B cell (primary cell): ENCODE results near the gene PRDM13. TPM values are rescaled to one million over a fixed set of nuclear protein-coding genes. Genes with fewer than 3 reads are reported as not detected.

ENCODE experiments used
- ATAC-seq: fragments of 200-7000 bp; cut with Tn5 transposase; one replicate; pipeline ENCODE4 v1.10.0; 2021; ENCODE audit warnings: low read depth, mild to moderate bottlenecking, moderate number of reproducible peaks, moderate library complexity
- CTCF ChIA-PET: fragments of 350-600 bp; sonication (Branson Sonifier 250); formaldehyde crosslinking; loops from one replicate; lab custom pipeline; 2021; ENCODE audit warnings: antibody characterized with exemption, inconsistent platforms; lab: Charles Lee
- POLR2A ChIA-PET: fragments of 350-600 bp; sonication (Branson Sonifier 250); formaldehyde crosslinking; loops from one replicate; lab custom pipeline; 2021; ENCODE audit warnings: antibody characterized with exemption; lab: Charles Lee
- DNase-seq: peaks from one replicate; pipeline ENCODE4 v3.0.0; 2013
- H2AFZ ChIP-seq: 2 replicates; pipeline ENCODE4 v1.6.1; 2012; ENCODE audit warnings: mild to moderate bottlenecking, low read depth, low read length; ENCODE audit not compliant: insufficient read depth, poor library complexity, severe bottlenecking
- H3K27ac ChIP-seq, 2 donors: 1 replicate in 1 of 2; 2 replicates in 1 of 2; pipeline ENCODE4 v1.5.1; 2012 to 2013; ENCODE audit warnings: low read length in 2 of 2, mild to moderate bottlenecking in 2 of 2, moderate library complexity in 1 of 2
- H3K27me3 ChIP-seq, 4 experiments: fragments of 200-600 bp in 1 of 4; sonication (generic) in 1 of 4; replicated peaks in 1 of 4; 1 replicate in 2 of 4; 2 replicates in 2 of 4; pipeline versions ENCODE4 v1.6.1 to v1.7.0; 2013 to 2016; ENCODE audit warnings: low read length in 3 of 4, mild to moderate bottlenecking in 2 of 4, mixed read lengths in 1 of 4, moderate library complexity in 1 of 4; ENCODE audit not compliant: insufficient read depth in 4 of 4, control insufficient read depth in 3 of 4; ENCODE audit errors: control extremely low read depth in 1 of 4
- H3K36me3 ChIP-seq, 2 experiments: replicated peaks in 1 of 2; 1 replicate in 1 of 2; 2 replicates in 1 of 2; pipeline versions ENCODE4 v1.6.1 to v1.7.1; 2013; ENCODE audit warnings: low read length in 1 of 2; ENCODE audit not compliant: insufficient read depth in 2 of 2, control insufficient read depth in 1 of 2; ENCODE audit errors: control extremely low read depth in 1 of 2, extremely low read depth in 1 of 2
- H3K4me1 ChIP-seq, 2 donors: fragments of 200-600 bp in 1 of 2; sonication (generic) in 1 of 2; 1 replicate in 1 of 2; 2 replicates in 1 of 2; pipeline versions ENCODE4 v1.5.1 to v1.6.1; 2013 to 2017; ENCODE audit warnings: low read length in 2 of 2; ENCODE audit not compliant: control insufficient read depth in 2 of 2, insufficient read depth in 2 of 2
- H3K4me2 ChIP-seq: replicated peaks from 2 replicates; pipeline ENCODE3; 2012; ENCODE audit warnings: mild to moderate bottlenecking, low read depth, low read length; ENCODE audit not compliant: poor library complexity, severe bottlenecking
- H3K4me3 ChIP-seq, 5 experiments: fragments of 200-600 bp in 1 of 5; sonication (generic) in 1 of 5; 1 replicate in 3 of 5; 2 replicates in 2 of 5; pipeline versions ENCODE4 v1.5.1 to v1.7.0; 2011 to 2016; ENCODE audit warnings: low read length in 4 of 5, mild to moderate bottlenecking in 4 of 5, low read depth in 2 of 5, control low read depth in 1 of 5, moderate library complexity in 1 of 5; ENCODE audit not compliant: insufficient read depth in 1 of 5; ENCODE audit errors: control extremely low read depth in 1 of 5, extremely low read depth in 1 of 5
- H3K79me2 ChIP-seq: fragments of 200-600 bp; sonication (generic); one replicate; pipeline ENCODE4 v1.6.0; 2016; ENCODE audit warnings: low read length; ENCODE audit not compliant: control insufficient read depth, insufficient read depth
- H3K9ac ChIP-seq: fragments of 200-600 bp; sonication (generic); 2 replicates; pipeline ENCODE4 v1.6.1; 2017; ENCODE audit warnings: mild to moderate bottlenecking, low read length, moderate library complexity
- H3K9me3 ChIP-seq, 3 donors: one replicate each; pipeline versions ENCODE4 v1.6.1 to v1.7.1; 2013; ENCODE audit warnings: low read length in 2 of 3; ENCODE audit not compliant: control insufficient read depth in 2 of 3, insufficient read depth in 1 of 3; ENCODE audit errors: control extremely low read depth in 1 of 3
- H4K20me1 ChIP-seq: 2 replicates; pipeline ENCODE4 v1.6.0; 2012; ENCODE audit warnings: mild to moderate bottlenecking, low read length; ENCODE audit not compliant: insufficient read depth, control insufficient read depth, poor library complexity, severe bottlenecking
- H3K27ac Mint-ChIP-seq: one replicate; pipeline ENCODE4 v1.8.0; 2021; ENCODE audit warnings: mixed read lengths
- H3K27me3 Mint-ChIP-seq: one replicate; pipeline ENCODE4 v1.8.0; 2021; ENCODE audit warnings: mixed read lengths
- H3K4me1 Mint-ChIP-seq: one replicate; pipeline ENCODE4 v1.8.0; 2021; ENCODE audit warnings: mixed read lengths
- H3K4me3 Mint-ChIP-seq: one replicate; pipeline ENCODE4 v1.8.0; 2021; ENCODE audit warnings: mixed read lengths
- H3K9me3 Mint-ChIP-seq: one replicate; pipeline ENCODE4 v1.8.0; 2022; ENCODE audit warnings: mixed read lengths; ENCODE audit not compliant: insufficient read depth
- CTCF ChIP-seq: fragments of 200-600 bp; IDR thresholded peaks from one replicate; pipeline ENCODE4 v1.8.0; 2022; ENCODE audit warnings: antibody characterized with exemption, mild to moderate bottlenecking
- EZH2 ChIP-seq: IDR thresholded peaks from 2 replicates; pipeline ENCODE4 v1.6.1; 2012; ENCODE audit warnings: borderline replicate concordance, low read depth, mild to moderate bottlenecking, moderate library complexity, low read length; ENCODE audit not compliant: insufficient read depth, poor library complexity, severe bottlenecking
- WGBS: methylation state at CpG from one replicate; pipeline ENCODE4 v1.1.5; 2013; ENCODE audit warnings: missing lambda C conversion rate; ENCODE audit not compliant: insufficient coverage; 5-methylcytosine and 5-hydroxymethylcytosine counted together
- intact Hi-C: fragments of 100-400 bp; cut with micrococcal nuclease; formaldehyde crosslinking; loops from one replicate; pipeline ENCODE4 v1.10.0; 2022
- polyA plus RNA-seq: library from polyadenylated mRNA; depleted of rRNA; stranded (reverse); fragments of >200 nt; gene quantifications from 2 replicates; pipeline ENCODE4 v1.2.3, GENCODE V29; 2012
- total RNA-seq, 2 donors: library from RNA; stranded (reverse); fragments of 120-200 nt in 1 of 2; gene quantifications; 1 replicate in 1 of 2; 2 replicates in 1 of 2; pipeline versions ENCODE4 v1.2.3 to v1.2.4, GENCODE V29; 2013 to 2022

The PRDM13 gene
- total and polyA plus RNA-seq, 2 donors (not counting 1 experiment from before 2014, with no cell fraction given): not detected

- H3K4me3 Mint-ChIP-seq: no peak overlapping the region
- Histone ChIP-seq H3K36me3 (no peaks in the 10 kb centered on the region), H3K4me3 (no peak overlapping the region), H2AFZ (no peak overlapping the region), H3K27me3 (no peaks in the 10 kb centered on the region), H3K27ac (no peak overlapping the region), H3K4me2 (no peak overlapping the region), H3K9me3 (no peaks in the 10 kb centered on the region), H3K9ac (no peak overlapping the region), H3K4me1 (no peaks in the 10 kb centered on the region), H3K79me2 (no peaks in the 10 kb centered on the region), H4K20me1 (no peaks in the 10 kb centered on the region)
- no peaks in the 10 kb centered on the region for H3K4me1 Mint-ChIP-seq
- no peak overlapping the region for H3K27ac Mint-ChIP-seq
- TF ChIP-seq CTCF (no peak), EZH2 (no peak)
- ChIA-PET CTCF (interaction anchor here (0.6 kb wide), 1 partner anchor 1001 kb away, joined by 3 read pairs; no protein-coding TSS in a partner anchor), POLR2A (no interaction called here)
- no peak for ATAC-seq
- H3K27me3 Mint-ChIP-seq: peaks cover 5% of the 10 kb centered on the region
- no peak for DNase-seq
- WGBS: 57% methylated on average over 1 of the region's 1 CpG
- H3K9me3 Mint-ChIP-seq: no peaks in the 10 kb centered on the region
- intact Hi-C loops: no loop called here
Observed at GRCh38 chr6:99660206-99660605, 53.6 kb downstream of the PRDM13 start.

GRCh38 chr6:99661870-99662269, 55.2 kb downstream of the PRDM13 start:
- no peak overlapping the region for H3K4me3 ChIP-seq
- H3K79me2 ChIP-seq: no peaks in the 10 kb centered on the region
- Mint-ChIP-seq H3K4me3 (no peak overlapping the region), H3K27ac (no peak overlapping the region), H3K4me1 (no peaks in the 10 kb centered on the region), H3K27me3 (no peaks in the 10 kb centered on the region), H3K9me3 (no peaks in the 10 kb centered on the region)
- no peak overlapping the region for H3K27ac ChIP-seq
- no peak overlapping the region for H2AFZ ChIP-seq
- intact Hi-C loops: no loop called here
- TF ChIP-seq EZH2 (no peak), CTCF (no peak)
- no peaks in the 10 kb centered on the region for H3K4me1 ChIP-seq
- no peaks in the 10 kb centered on the region for H3K27me3 ChIP-seq
- H3K36me3 ChIP-seq: no peaks in the 10 kb centered on the region
- no peak overlapping the region for H3K4me2 ChIP-seq
- ChIA-PET CTCF (no interaction called here), POLR2A (no interaction called here)
- ATAC-seq (no peak), DNase-seq (no peak)
- H3K9me3 ChIP-seq: no peaks in the 10 kb centered on the region
- no peaks in the 10 kb centered on the region for H4K20me1 ChIP-seq
- no CpG with 5 or more reads among the region's 1 CpG for WGBS
- H3K9ac ChIP-seq: no peak overlapping the region
